SH-SY5Y (cell line): ENCODE results near the gene ARHGDIA.

Experiments used
- GATA2 ChIP-seq: IDR thresholded peaks from 2 replicates; pipeline ENCODE4 v1.6.1; 2011; ENCODE audit warnings: mild to moderate bottlenecking, low read depth, low read length
- GATA3 ChIP-seq: IDR thresholded peaks from 2 replicates; pipeline ENCODE4 v1.6.1; 2011; ENCODE audit warnings: low read depth, mild to moderate bottlenecking, low read length, moderate library complexity

- TF ChIP-seq GATA2 (no peak), GATA3 (no peak)
Observed at GRCh38 chr17:81877569-81877968, 6.4 kb upstream of the ARHGDIA start.
